ENCODE data around the gene CDSN. TPM values are rescaled to one million over a fixed set of nuclear protein-coding genes. Genes with fewer than 3 reads are reported as not detected.

CDSN gene
- total RNA-seq, 1 experiment from 2014 or later: 1.9 TPM

- no peak for DNase-seq
- no peaks in the 10 kb centered on the region for H3K9me3 ChIP-seq (ENCODE audit: insufficient read depth, low read depth)
- peaks cover 7% of the 10 kb centered on the region; the same call in 1 of the 2 replicates for H3F3A ChIP-seq (ENCODE audit: insufficient read depth, low read depth)
- no TSS peak for BruUV-seq (replicated peaks)
- no peaks in the 10 kb centered on the region for H3K36me3 ChIP-seq (ENCODE audit: low read depth)
- intact Hi-C loops (cut with micrococcal nuclease; ENCODE audit: unreplicated experiment): no loop called here
- H3K79me2 ChIP-seq (ENCODE audit: low read depth): no peaks in the 10 kb centered on the region
- no peak overlapping the region for H3K4me2 ChIP-seq
- H3K4me1 ChIP-seq (replicated peaks; ENCODE audit: insufficient read depth): peaks cover 12% of the 10 kb centered on the region
- no peak overlapping the region for H2AFZ ChIP-seq
- POLR2A ChIA-PET (ENCODE audit: unreplicated experiment): no interaction called here
- H3K4me3 ChIP-seq: no peak overlapping the region
- H4K20me1 ChIP-seq (ENCODE audit: insufficient read depth): no peaks in the 10 kb centered on the region
- TF ChIP-seq EZH2 (IDR thresholded peaks at IDR 0.05; ENCODE audit: low read depth) (no peak), CTCF (conservative IDR thresholded peaks at IDR 0.05) (no peak)
- no peaks in the 10 kb centered on the region for H3K27me3 ChIP-seq (ENCODE audit: insufficient read depth, low read depth)
- no peaks in the 10 kb centered on the region for H3K9me2 ChIP-seq (ENCODE audit: insufficient read depth)
- CTCF ChIA-PET: no interaction called here
- H3K27ac ChIP-seq: no peak overlapping the region
Observed at GRCh38 chr6:31092238-31092637, 28.0 kb downstream of the CDSN start.

- ChIA-PET CTCF (no interaction called here), POLR2A (ENCODE audit: unreplicated experiment) (interaction anchor here (0.6 kb wide), 2 partner anchors 209 to 359 kb away, joined by 3 to 4 read pairs; no protein-coding TSS in a partner anchor)
- no peaks in the 10 kb centered on the region for H3K36me3 ChIP-seq (ENCODE audit: low read depth)
- no peaks in the 10 kb centered on the region for H3K9me2 ChIP-seq (ENCODE audit: insufficient read depth)
- H3K27ac ChIP-seq: no peak overlapping the region
- H3K9me3 ChIP-seq (ENCODE audit: insufficient read depth, low read depth): no peaks in the 10 kb centered on the region
- peaks cover 17% of the 10 kb centered on the region for H3K4me1 ChIP-seq (replicated peaks; ENCODE audit: insufficient read depth)
- intact Hi-C loops (cut with micrococcal nuclease; ENCODE audit: unreplicated experiment): no loop called here
- no peak for DNase-seq
- no peak overlapping the region for H3K4me3 ChIP-seq
- TF ChIP-seq EZH2 (IDR thresholded peaks at IDR 0.05; ENCODE audit: low read depth) (no peak), CTCF (conservative IDR thresholded peaks at IDR 0.05) (no peak)
- H4K20me1 ChIP-seq (ENCODE audit: insufficient read depth): no peaks in the 10 kb centered on the region
- no peak overlapping the region for H3K4me2 ChIP-seq
- no peaks in the 10 kb centered on the region for H3K79me2 ChIP-seq (ENCODE audit: low read depth)
- H3K27me3 ChIP-seq (ENCODE audit: insufficient read depth, low read depth): no peaks in the 10 kb centered on the region
- no TSS peak for BruUV-seq (replicated peaks)
- peaks cover 13% of the 10 kb centered on the region; the same call in 1 of the 2 replicates for H3F3A ChIP-seq (ENCODE audit: insufficient read depth, low read depth)
- no peak overlapping the region for H2AFZ ChIP-seq
Observed at GRCh38 chr6:31091680-31092079, 28.6 kb downstream of the CDSN start.

- CTCF ChIA-PET: interaction anchor here (0.7 kb wide), 1 partner anchor 595 kb away, joined by 4 read pairs; no protein-coding TSS in a partner anchor
- POLR2A ChIA-PET (ENCODE audit: unreplicated experiment): interaction anchor here (0.6 kb wide), 2 partner anchors 208 to 358 kb away, joined by 3 to 4 read pairs; no protein-coding TSS in a partner anchor
- Histone ChIP-seq H3K36me3 (ENCODE audit: low read depth) (no peaks in the 10 kb centered on the region), H3K27ac (no peak overlapping the region), H4K20me1 (ENCODE audit: insufficient read depth) (no peaks in the 10 kb centered on the region), H3K9me2 (ENCODE audit: insufficient read depth) (no peaks in the 10 kb centered on the region), H3K9me3 (ENCODE audit: insufficient read depth, low read depth) (no peaks in the 10 kb centered on the region), H3K4me3 (no peak overlapping the region), H3K79me2 (ENCODE audit: low read depth) (no peaks in the 10 kb centered on the region), H3K27me3 (ENCODE audit: insufficient read depth, low read depth) (no peaks in the 10 kb centered on the region), H2AFZ (no peak overlapping the region), H3F3A (ENCODE audit: insufficient read depth, low read depth) (peaks cover 16% of the 10 kb centered on the region; the same call in 1 of the 2 replicates), H3K4me1 (replicated peaks; ENCODE audit: insufficient read depth) (peaks cover 22% of the 10 kb centered on the region), H3K4me2 (no peak overlapping the region)
- intact Hi-C loops (cut with micrococcal nuclease; ENCODE audit: unreplicated experiment): no loop called here
- no peak for TF ChIP-seq EZH2 (IDR thresholded peaks at IDR 0.05; ENCODE audit: low read depth)
- TF ChIP-seq CTCF (conservative IDR thresholded peaks at IDR 0.05): no peak
- no TSS peak for BruUV-seq (replicated peaks)
- no peak for DNase-seq
Observed at GRCh38 chr6:31090973-31091364, 29.3 kb downstream of the CDSN start.

Data from PC-9 (cell line).